Fibroblast of mammary gland (primary cell): Measurements from ENCODE around the gene NIN.

ENCODE experiments used
- DNase-seq: peaks from one replicate; pipeline ENCODE4 v3.0.0-alpha.2; 2010; ENCODE audit warnings: low read depth
- H3K4me3 ChIP-seq: 2 replicates; pipeline ENCODE4 v1.5.1; 2011; ENCODE audit warnings: low read depth, mild to moderate bottlenecking, low read length, moderate library complexity; ENCODE audit not compliant: control insufficient read depth
- TF ChIP-seq, protein P1 (sequence below): conservative IDR thresholded peaks from 2 replicates; pipeline ENCODE4 v1.5.1; 2011; ENCODE audit warnings: low read depth, low read length, inconsistent platforms; ENCODE audit not compliant: control insufficient read depth, insufficient read depth

The NIN gene

DNA sequence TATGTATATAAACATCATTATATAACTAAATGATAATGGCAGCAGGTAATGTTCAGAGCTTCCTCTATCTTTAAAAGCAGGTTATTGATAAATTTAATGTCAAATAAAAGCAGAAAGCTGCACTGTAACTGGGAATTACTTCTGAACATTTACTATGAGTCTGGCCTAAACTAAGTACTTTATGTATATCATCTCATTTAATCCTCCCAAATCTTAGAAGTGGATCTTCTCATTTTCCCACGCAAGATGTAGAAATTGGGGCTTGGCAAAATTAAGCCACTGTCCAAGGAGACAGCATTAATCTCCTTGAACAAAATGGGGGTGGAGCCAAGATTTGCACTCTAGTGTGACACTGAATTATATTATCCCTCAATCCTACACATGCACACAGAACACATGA is 5.7 kb downstream of the NIN start:
- TF ChIP-seq, protein P1, sequence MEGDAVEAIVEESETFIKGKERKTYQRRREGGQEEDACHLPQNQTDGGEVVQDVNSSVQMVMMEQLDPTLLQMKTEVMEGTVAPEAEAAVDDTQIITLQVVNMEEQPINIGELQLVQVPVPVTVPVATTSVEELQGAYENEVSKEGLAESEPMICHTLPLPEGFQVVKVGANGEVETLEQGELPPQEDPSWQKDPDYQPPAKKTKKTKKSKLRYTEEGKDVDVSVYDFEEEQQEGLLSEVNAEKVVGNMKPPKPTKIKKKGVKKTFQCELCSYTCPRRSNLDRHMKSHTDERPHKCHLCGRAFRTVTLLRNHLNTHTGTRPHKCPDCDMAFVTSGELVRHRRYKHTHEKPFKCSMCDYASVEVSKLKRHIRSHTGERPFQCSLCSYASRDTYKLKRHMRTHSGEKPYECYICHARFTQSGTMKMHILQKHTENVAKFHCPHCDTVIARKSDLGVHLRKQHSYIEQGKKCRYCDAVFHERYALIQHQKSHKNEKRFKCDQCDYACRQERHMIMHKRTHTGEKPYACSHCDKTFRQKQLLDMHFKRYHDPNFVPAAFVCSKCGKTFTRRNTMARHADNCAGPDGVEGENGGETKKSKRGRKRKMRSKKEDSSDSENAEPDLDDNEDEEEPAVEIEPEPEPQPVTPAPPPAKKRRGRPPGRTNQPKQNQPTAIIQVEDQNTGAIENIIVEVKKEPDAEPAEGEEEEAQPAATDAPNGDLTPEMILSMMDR, result no peak
- DNase-seq, result no peak

DNA sequence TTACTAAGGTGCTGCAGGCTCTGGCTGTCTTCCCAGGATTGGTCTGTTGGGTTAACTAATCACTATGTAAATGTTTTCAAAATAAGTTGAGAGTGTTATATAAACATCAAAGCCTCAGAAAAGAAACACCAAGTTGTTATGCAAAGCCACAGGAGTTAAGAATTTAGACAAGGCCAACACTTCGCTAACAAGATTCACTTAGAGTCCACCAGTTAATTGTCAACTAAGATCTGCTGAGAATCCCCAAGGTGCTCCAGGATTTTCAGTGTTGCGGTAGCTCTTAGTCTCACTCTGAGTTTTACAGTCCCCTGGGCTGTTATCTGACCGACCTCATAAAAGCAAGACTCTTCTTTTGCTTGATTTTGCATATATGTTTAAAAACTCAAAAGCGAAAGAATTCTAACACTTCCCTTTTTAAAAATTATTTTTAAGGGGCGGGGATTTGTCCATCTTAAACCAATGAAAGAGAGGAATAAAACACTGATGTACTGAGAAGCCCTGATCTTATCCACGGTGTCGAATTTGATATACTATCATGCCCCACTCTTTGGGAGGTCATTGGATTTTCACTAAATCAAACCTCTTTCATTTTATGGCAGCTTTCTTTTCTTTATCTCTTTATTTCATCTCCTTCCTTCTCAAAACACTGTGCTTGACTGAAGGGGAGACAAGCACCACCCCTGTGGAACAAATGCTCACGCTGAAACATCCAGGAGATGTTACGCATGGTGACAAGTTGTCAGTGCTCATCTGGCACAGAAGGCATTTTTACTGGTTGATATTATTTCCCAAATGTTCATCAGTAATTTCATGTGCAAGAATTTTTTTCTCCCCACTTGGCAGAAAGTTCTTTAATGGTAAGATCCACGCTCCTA is 7.0 kb downstream of the NIN start:
- TF ChIP-seq, protein P1, result no peak
- no peak overlapping the region for H3K4me3 ChIP-seq
- DNase-seq, result no peak

More for the DNA sequence above, 5.7 kb downstream of the NIN start:
- H3K4me3 ChIP-seq, result no peak overlapping the region

DNA sequence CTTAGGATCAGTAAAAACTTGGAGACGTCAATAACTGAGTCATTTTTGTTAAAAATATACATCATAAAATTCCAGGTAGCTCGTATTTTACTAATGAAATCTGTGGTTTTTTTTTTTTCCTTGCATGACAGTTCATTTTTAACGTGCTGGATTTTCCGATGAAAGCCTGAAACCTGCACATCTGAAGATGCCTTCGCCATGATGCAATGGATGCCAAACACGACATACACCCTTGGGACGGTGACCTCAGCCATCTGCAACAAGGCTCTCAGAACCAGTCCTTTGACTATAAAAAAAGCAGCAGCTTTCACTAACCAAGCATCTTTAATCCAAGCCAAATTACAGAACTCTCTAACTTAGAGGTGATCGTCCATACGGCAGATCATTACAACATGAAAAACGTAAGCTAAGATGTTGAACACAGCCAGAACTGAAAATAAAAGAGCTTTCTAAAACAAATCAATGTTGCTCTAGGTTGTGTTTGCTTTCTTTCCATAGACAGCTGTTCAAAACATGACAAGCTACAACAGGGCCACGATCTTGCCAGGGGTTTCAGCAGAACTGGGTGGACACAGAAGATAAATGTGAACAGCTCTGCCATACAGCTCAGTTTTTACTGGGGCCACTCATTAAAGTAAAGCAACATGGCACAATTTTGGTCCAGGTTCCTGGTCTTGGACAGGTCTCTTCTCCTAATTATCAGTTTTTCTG is 7.8 kb downstream of the NIN start:
- peak; percentile 57 for DNase-seq
- TF ChIP-seq, protein P1, result no peak
- H3K4me3 ChIP-seq, result no peak overlapping the region

DNA sequence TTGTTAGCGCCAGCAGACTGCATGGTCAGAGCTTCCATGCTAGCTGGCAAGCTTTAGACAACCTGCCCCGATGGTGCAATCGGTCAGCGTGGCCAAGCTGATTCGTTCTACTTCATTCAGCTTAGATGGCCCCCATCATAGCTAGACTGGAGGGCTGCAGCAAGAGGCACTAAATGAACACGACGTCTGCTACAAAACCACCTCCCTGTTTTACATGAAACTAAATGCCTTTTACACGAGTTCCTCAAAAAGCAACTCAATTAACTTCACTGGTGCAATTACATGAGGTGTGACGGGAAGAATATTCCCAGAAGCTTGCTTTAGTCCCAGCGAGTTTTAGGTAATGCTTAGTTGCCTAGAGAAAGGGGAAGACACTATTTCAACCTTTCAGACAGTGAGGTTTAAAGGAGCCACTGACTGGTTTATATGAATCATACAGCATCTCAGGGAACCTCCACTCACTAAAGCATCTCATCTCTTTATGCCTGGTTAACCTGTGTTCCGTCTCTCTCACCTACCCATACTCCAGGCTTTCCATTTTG is 8.4 kb downstream of the NIN start:
- no peak for DNase-seq
- H3K4me3 ChIP-seq, result no peak overlapping the region
- TF ChIP-seq, protein P1, result no peak

DNA sequence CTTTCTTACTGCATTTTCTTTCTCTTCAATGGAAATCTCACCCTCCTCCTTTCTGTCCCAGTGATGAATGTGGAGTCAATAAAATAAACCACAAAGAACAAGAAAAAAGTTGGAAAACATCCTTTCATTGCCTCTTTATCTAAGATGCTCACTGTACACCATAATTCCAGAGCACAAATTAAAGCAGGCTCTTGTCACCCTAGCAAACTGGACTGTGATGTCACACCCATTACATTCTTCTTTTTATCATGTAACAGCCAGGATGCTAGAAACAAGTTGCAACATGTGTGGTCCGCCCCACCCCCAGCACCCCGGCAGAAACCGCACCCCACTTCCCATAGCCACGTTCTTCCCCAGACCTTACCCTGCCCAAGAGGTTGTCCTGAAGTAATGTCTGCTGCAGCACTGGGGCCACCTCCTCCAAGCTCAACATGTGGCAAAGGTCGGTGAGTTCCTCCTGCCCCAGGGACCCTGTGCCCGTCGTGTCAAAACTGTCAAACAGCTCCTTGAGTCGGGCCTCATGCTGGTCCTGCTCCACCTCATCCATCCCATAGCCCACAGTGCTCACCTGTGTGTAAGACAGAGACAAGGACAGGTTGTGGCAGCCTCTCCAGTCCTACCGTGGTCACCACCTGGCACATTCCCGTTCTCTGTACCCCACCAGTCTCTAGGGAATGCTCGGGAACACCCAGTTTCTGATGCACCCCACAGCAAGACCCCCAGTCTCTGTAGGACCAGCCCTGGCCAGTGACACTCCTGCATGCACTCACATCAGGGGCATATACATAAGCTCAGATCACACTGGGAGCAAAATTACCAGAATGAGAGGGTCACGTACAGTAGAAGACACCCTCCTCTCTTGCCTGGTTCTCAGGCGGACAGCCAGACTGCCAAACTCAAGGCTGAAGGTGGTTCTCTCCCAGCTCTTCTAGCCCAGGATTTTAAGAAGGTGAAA is 9.2 kb downstream of the NIN start:
- TF ChIP-seq, protein P1, result no peak
- H3K4me3 ChIP-seq, result no peak overlapping the region
- DNase-seq, result no peak
